UCSD-AML1 (cell line): ENCODE data around the gene KIF5C.

Experiments
- DNase-seq: peaks from one replicate; lab custom pipeline; 2025; ENCODE audit not compliant: unreplicated experiment; lab: John Stamatoyannopoulos, UW

KIF5C gene

GRCh38 chr2:149038442-149039212, 163.6 kb downstream of the KIF5C start, which contains the start of gene LYPD6B:
LYPD6B (plus strand) TSS chr2:149038699; CDS start chr2:149130949, 92,250 bp downstream.
- DNase-seq, result no peak

- no peak for DNase-seq
Measured at GRCh38 chr2:149039213-149039724, 164.2 kb downstream of the KIF5C start.

GRCh38 chr2:149040451-149040850, 165.4 kb downstream of the KIF5C start:
- DNase-seq, result peak; percentile 39

- DNase-seq, result no peak
Measured at GRCh38 chr2:149041482-149041881, 166.5 kb downstream of the KIF5C start.

- DNase-seq, result no peak
Measured at GRCh38 chr2:149042881-149043280, 167.9 kb downstream of the KIF5C start.

GRCh38 chr2:149044500-149044899, 169.5 kb downstream of the KIF5C start:
- DNase-seq, result no peak

- DNase-seq, result no peak
Measured at GRCh38 chr2:149047118-149047517, 172.1 kb downstream of the KIF5C start.

GRCh38 chr2:149049142-149049541, 174.1 kb downstream of the KIF5C start:
- no peak for DNase-seq

GRCh38 chr2:149050188-149050587, 175.2 kb downstream of the KIF5C start:
- DNase-seq, result no peak

- DNase-seq, result no peak
Measured at GRCh38 chr2:149055751-149056150, 180.7 kb downstream of the KIF5C start.

GRCh38 chr2:149056541-149057255, 181.7 kb downstream of the KIF5C start:
- DNase-seq, result no peak

GRCh38 chr2:149057401-149057800, 182.4 kb downstream of the KIF5C start:
- DNase-seq, result no peak

GRCh38 chr2:149058936-149059335, 183.9 kb downstream of the KIF5C start:
- no peak for DNase-seq

- no peak for DNase-seq
Measured at GRCh38 chr2:149059822-149060221, 184.8 kb downstream of the KIF5C start.

GRCh38 chr2:149061133-149061745, 186.2 kb downstream of the KIF5C start:
- DNase-seq, result no peak

GRCh38 chr2:149062531-149062930, 187.5 kb downstream of the KIF5C start:
- DNase-seq, result no peak

GRCh38 chr2:149063177-149063576, 188.2 kb downstream of the KIF5C start:
- no peak for DNase-seq

GRCh38 chr2:149064365-149064841, 189.4 kb downstream of the KIF5C start:
- DNase-seq, result no peak

GRCh38 chr2:149064856-149065630, 190.0 kb downstream of the KIF5C start:
- DNase-seq, result no peak

- DNase-seq, result no peak
Measured at GRCh38 chr2:149068225-149068995, 193.4 kb downstream of the KIF5C start.
